A673 (cell line): ENCODE measurements around the gene FAM174C. TPM values are rescaled to one million over a fixed set of nuclear protein-coding genes. Genes with fewer than 3 reads are reported as not detected.

ENCODE experiments used
- BruUV-seq: library from RNA; stranded (reverse); fragments of 400-500 nt; replicated peaks from 2 replicates; lab custom pipeline; 2021; lab: Mats Ljungman, UMichigan
- CTCF ChIA-PET: fragments of 300-600 bp; sonication (Branson Sonifier 250); formaldehyde crosslinking; loops from one replicate; lab custom pipeline; 2022; ENCODE audit warnings: antibody characterized with exemption; lab: Charles Lee
- POLR2A ChIA-PET: fragments of 300-600 bp; sonication (Branson Sonifier 250); formaldehyde crosslinking; loops from one replicate; lab custom pipeline; 2022; ENCODE audit warnings: antibody characterized with exemption; ENCODE audit not compliant: low non-redundant PET; lab: Charles Lee
- DNase-seq: peaks from one replicate; pipeline ENCODE4 v3.0.0-alpha.2; 2015; ENCODE audit warnings: low spot score
- H3K27ac ChIP-seq: fragments of 200-600 bp; sonication (generic); 2 replicates; pipeline ENCODE4 v1.5.1; 2016; ENCODE audit warnings: mixed run types, low read depth, mild to moderate bottlenecking, mixed read lengths, antibody characterized with exemption, low read length; ENCODE audit not compliant: poor library complexity, severe bottlenecking
- H3K27me3 ChIP-seq: fragments of 200-600 bp; sonication (generic); replicated peaks from 2 replicates; pipeline ENCODE4 v1.6.1; 2017; ENCODE audit warnings: mixed run types, low read depth, mild to moderate bottlenecking, mixed read lengths, antibody characterized with exemption, low read length; ENCODE audit not compliant: insufficient read depth, poor library complexity
- H3K36me3 ChIP-seq: fragments of 200-600 bp; sonication (generic); 2 replicates; pipeline ENCODE4 v1.6.1; 2016; ENCODE audit warnings: mixed run types, mild to moderate bottlenecking, mixed read lengths, antibody characterized with exemption, low read length; ENCODE audit not compliant: insufficient read depth, poor library complexity, severe bottlenecking
- H3K4me1 ChIP-seq: fragments of 200-600 bp; sonication (generic); 2 replicates; pipeline ENCODE4 v1.6.1; 2017; ENCODE audit warnings: mixed run types, mild to moderate bottlenecking, mixed read lengths, antibody characterized with exemption, low read length; ENCODE audit not compliant: insufficient read depth, poor library complexity, severe bottlenecking
- H3K4me3 ChIP-seq: fragments of 200-600 bp; sonication (generic); 2 replicates; pipeline ENCODE4 v1.5.1; 2016; ENCODE audit warnings: low read depth, mixed run types, mild to moderate bottlenecking, mixed read lengths, low read length; ENCODE audit not compliant: poor library complexity, severe bottlenecking
- H3K9me3 ChIP-seq: fragments of 200-600 bp; sonication (generic); 2 replicates; pipeline ENCODE4 v1.6.1; 2016; ENCODE audit warnings: mixed run types, low read depth, mild to moderate bottlenecking, mixed read lengths, antibody characterized with exemption, low read length; ENCODE audit not compliant: poor library complexity, severe bottlenecking
- CTCF ChIP-seq: fragments of 300-800, 200-600 bp; sonication (generic); conservative IDR thresholded peaks from 2 replicates; pipeline ENCODE4 v1.5.1; 2017; ENCODE audit warnings: low read depth, mild to moderate bottlenecking, antibody characterized with exemption, low read length, moderate library complexity, mixed read lengths
- EZH2 ChIP-seq: fragments of 200-600 bp; sonication (generic); IDR thresholded peaks from 2 replicates; pipeline ENCODE4 v1.6.1; 2017; ENCODE audit warnings: borderline replicate concordance, low read depth, mild to moderate bottlenecking, mixed read lengths, antibody characterized with exemption, low read length; ENCODE audit not compliant: poor library complexity, severe bottlenecking
- intact Hi-C: fragments of 100-400 bp; cut with micrococcal nuclease; formaldehyde crosslinking; loops from one replicate; pipeline ENCODE4 v1.10.0; 2022; ENCODE audit not compliant: unreplicated experiment
- total RNA-seq: library from RNA; stranded (reverse); gene quantifications from 2 replicates; pipeline ENCODE4 v1.2.3, GENCODE V29; 2021

The FAM174C gene
- total RNA-seq, 1 experiment from 2014 or later = 88.6 TPM

- Histone ChIP-seq H3K4me1 (peaks cover 56% of the 10 kb centered on the region), H3K9me3 (no peaks in the 10 kb centered on the region), H3K4me3 (peak overlapping the region; percentile 69), H3K27me3 (no peaks in the 10 kb centered on the region), H3K36me3 (peaks cover 56% of the 10 kb centered on the region), H3K27ac (peak overlapping the region; percentile 99)
- CTCF ChIA-PET = interaction anchor here (1.0 kb wide), 2 partner anchors 8 to 30 kb away, joined by 3 read pairs; no protein-coding TSS in a partner anchor
- no TSS peak for BruUV-seq
- intact Hi-C loops = loop anchor here (10.0 kb wide), 2 partner anchors 170 to 320 kb away; partner anchors contain the start of gene MBD3
- POLR2A ChIA-PET = no interaction called here
- peak; percentile 73 for DNase-seq
- TF ChIP-seq EZH2 (no peak), CTCF (no peak)
Measured at GRCh38 chr19:1274852-1275259, 474 bp upstream of the FAM174C start.

GRCh38 chr19:1275976-1276627, 772 bp downstream of the FAM174C start:
- peaks cover 44% of the 10 kb centered on the region for H3K4me1 ChIP-seq
- no peak for TF ChIP-seq CTCF
- TF ChIP-seq EZH2 = no peak
- POLR2A ChIA-PET = no interaction called here
- DNase-seq = no peak
- intact Hi-C loops = loop anchor here (10.0 kb wide), 2 partner anchors 169 to 319 kb away; partner anchors contain the start of gene MBD3
- BruUV-seq = TSS peak; percentile 5
- H3K36me3 ChIP-seq = peaks cover 46% of the 10 kb centered on the region
- no peaks in the 10 kb centered on the region for H3K9me3 ChIP-seq
- H3K27ac ChIP-seq = peak overlapping the region; percentile 99
- H3K27me3 ChIP-seq = no peaks in the 10 kb centered on the region
- H3K4me3 ChIP-seq = peak overlapping the region; percentile 69
- CTCF ChIA-PET = no interaction called here

GRCh38 chr19:1276628-1277022, 1.3 kb downstream of the FAM174C start:
- no peak for DNase-seq
- POLR2A ChIA-PET = no interaction called here
- H3K9me3 ChIP-seq = no peaks in the 10 kb centered on the region
- H3K4me3 ChIP-seq = peak overlapping the region; percentile 69
- H3K27ac ChIP-seq = peak overlapping the region; percentile 99
- H3K27me3 ChIP-seq = no peaks in the 10 kb centered on the region
- TF ChIP-seq EZH2 (no peak), CTCF (no peak)
- peaks cover 39% of the 10 kb centered on the region for H3K4me1 ChIP-seq
- BruUV-seq = no TSS peak
- intact Hi-C loops = loop anchor here (10.0 kb wide), 2 partner anchors 168 to 318 kb away; partner anchors contain the start of gene MBD3
- CTCF ChIA-PET = no interaction called here
- H3K36me3 ChIP-seq = peaks cover 41% of the 10 kb centered on the region
